CD8-positive, alpha-beta memory T cell (primary cell): ENCODE data around the gene MMUT. TPM values are rescaled to one million over a fixed set of nuclear protein-coding genes. Genes with fewer than 3 reads are reported as not detected.

Experiments used
- CTCF ChIA-PET: fragments of 350-600 bp; sonication (Branson Sonifier 250); formaldehyde crosslinking; loops from one replicate; lab custom pipeline; 2021; ENCODE audit warnings: antibody characterized with exemption; lab: Charles Lee
- POLR2A ChIA-PET: fragments of 350-600 bp; sonication (Branson Sonifier 250); formaldehyde crosslinking; loops from one replicate; lab custom pipeline; 2021; ENCODE audit warnings: antibody characterized with exemption; lab: Charles Lee
- DNase-seq, 5 donors: peaks; one replicate each; pipeline versions ENCODE4 v3.0.0 to v3.0.0-alpha.2; 2020 to 2022; ENCODE audit warnings: mixed read lengths in 1 of 5
- H3K27ac ChIP-seq: one replicate; pipeline ENCODE4 v1.7.0; 2013; ENCODE audit warnings: low read depth, mild to moderate bottlenecking, low read length, moderate library complexity
- H3K27me3 ChIP-seq: 2 replicates; pipeline ENCODE4 v1.7.0; 2013; ENCODE audit warnings: low read length, mild to moderate bottlenecking; ENCODE audit not compliant: insufficient read depth, poor library complexity, severe bottlenecking
- H3K36me3 ChIP-seq: 2 replicates; pipeline ENCODE4 v1.7.0; 2013; ENCODE audit warnings: mild to moderate bottlenecking, low read length, moderate library complexity; ENCODE audit not compliant: insufficient read depth
- H3K4me1 ChIP-seq: 2 replicates; pipeline ENCODE4 v1.7.0; 2013; ENCODE audit warnings: mild to moderate bottlenecking, low read length, moderate library complexity; ENCODE audit not compliant: insufficient read depth
- H3K4me3 ChIP-seq: 2 replicates; pipeline ENCODE4 v1.7.0; 2013; ENCODE audit warnings: mild to moderate bottlenecking, low read length
- H3K9me3 ChIP-seq: 2 replicates; pipeline ENCODE4 v1.7.0; 2013; ENCODE audit warnings: mild to moderate bottlenecking, low read length
- H3K27ac Mint-ChIP-seq, 8 donors: one replicate each; pipeline ENCODE4 v1.8.0; 2020 to 2021; ENCODE audit warnings: mixed read lengths in 8 of 8, mild to moderate bottlenecking in 6 of 8, inconsistent platforms in 3 of 8, moderate library complexity in 3 of 8
- H3K27me3 Mint-ChIP-seq, 2 donors: one replicate each; pipeline ENCODE4 v1.8.0; 2020 to 2021; ENCODE audit warnings: mixed read lengths in 2 of 2, mild to moderate bottlenecking in 1 of 2, moderate library complexity in 1 of 2
- H3K36me3 Mint-ChIP-seq, 3 donors: one replicate each; pipeline ENCODE4 v1.8.0; 2020 to 2021; ENCODE audit warnings: mixed read lengths in 3 of 3, inconsistent platforms in 1 of 3, mild to moderate bottlenecking in 1 of 3
- H3K4me1 Mint-ChIP-seq, 3 donors: one replicate each; pipeline ENCODE4 v1.8.0; 2020 to 2021; ENCODE audit warnings: mixed read lengths in 3 of 3, inconsistent platforms in 1 of 3, mild to moderate bottlenecking in 1 of 3
- H3K4me3 Mint-ChIP-seq, 7 donors: one replicate each; pipeline ENCODE4 v1.8.0; 2020 to 2021; ENCODE audit warnings: mixed read lengths in 7 of 7, mild to moderate bottlenecking in 6 of 7, moderate library complexity in 4 of 7, inconsistent platforms in 2 of 7
- H3K9me3 Mint-ChIP-seq, 5 donors: one replicate each; pipeline ENCODE4 v1.8.0; 2020 to 2022; ENCODE audit warnings: mixed read lengths in 5 of 5, mild to moderate bottlenecking in 3 of 5, moderate library complexity in 2 of 5, inconsistent platforms in 1 of 5
- polyA plus RNA-seq: library from polyadenylated mRNA; unstranded; fragments of 300-500 nt; fragmentation: Illumina TruSeq; gene quantifications from one replicate; pipeline ENCODE4 v1.2.3, GENCODE V29; 2021
- total RNA-seq, 2 experiments: library from RNA; stranded (reverse); gene quantifications; one replicate each; pipeline ENCODE4 v1.2.3, GENCODE V29; 2021

Gene MMUT
- total RNA-seq = 10 to 100 TPM; 11.5 to 12.2 TPM
- polyA plus RNA-seq = 10.2 TPM

GRCh38 chr6:49462927-49463611 is at the start of gene MMUT, which contains the start of gene CENPQ:
TSS of gene MMUT (minus strand) at chr6:49463253. CDS start at chr6:49459466, 3,787 bp downstream.
TSS of gene CENPQ (plus strand) at chr6:49463370. CDS start at chr6:49470177, 6,807 bp downstream.
- peaks cover 0 to 18% (median 0%) of the 10 kb centered on the region in 3 donors for H3K36me3 Mint-ChIP-seq
- H3K4me1 Mint-ChIP-seq = peaks cover 38 to 60% (median 50%) of the 10 kb centered on the region in 3 donors
- Histone ChIP-seq H3K4me3 (peak within 1 kb of the TSS; percentile 91), H3K9me3 (no peaks in the 10 kb centered on the region), H3K27me3 (no peaks in the 10 kb centered on the region), H3K36me3 (peaks cover 3% of the 10 kb centered on the region), H3K27ac (peak within 1 kb of the TSS; percentile 91), H3K4me1 (peaks cover 11% of the 10 kb centered on the region)
- POLR2A ChIA-PET = no interaction called here
- CTCF ChIA-PET = no interaction called here
- peaks cover 0 to 1% of the 10 kb centered on the region in 2 donors for H3K27me3 Mint-ChIP-seq
- H3K4me3 Mint-ChIP-seq = peak within 1 kb of the TSS; percentile 91 to 98 (median 95)
- peak within 1 kb of the TSS; percentile 71 to 100 (median 97) for H3K27ac Mint-ChIP-seq
- no peaks in the 10 kb centered on the region for H3K9me3 Mint-ChIP-seq
- DNase-seq = peak; percentile 83 to 94 (median 92)

- no peak overlapping the region for H3K27ac Mint-ChIP-seq
- no peaks in the 10 kb centered on the region for H3K4me1 Mint-ChIP-seq
- H3K27me3 ChIP-seq = no peaks in the 10 kb centered on the region
- no peaks in the 10 kb centered on the region for H3K36me3 Mint-ChIP-seq
- no peak overlapping the region for H3K4me3 ChIP-seq
- H3K4me3 Mint-ChIP-seq = no peak overlapping the region
- H3K9me3 ChIP-seq = no peaks in the 10 kb centered on the region
- CTCF ChIA-PET = no interaction called here
- H3K27ac ChIP-seq = no peak overlapping the region
- H3K4me1 ChIP-seq = no peaks in the 10 kb centered on the region
- H3K36me3 ChIP-seq = no peaks in the 10 kb centered on the region
- POLR2A ChIA-PET = no interaction called here
- H3K27me3 Mint-ChIP-seq = peaks cover 9 to 41% of the 10 kb centered on the region in 2 donors
- no peak for DNase-seq
- H3K9me3 Mint-ChIP-seq = peaks cover 0 to 9% (median 2%) of the 10 kb centered on the region in 5 donors
These were observed 46.3 kb upstream of the MMUT start for GRCh38 chr6:49509342-49509741.

DNA sequence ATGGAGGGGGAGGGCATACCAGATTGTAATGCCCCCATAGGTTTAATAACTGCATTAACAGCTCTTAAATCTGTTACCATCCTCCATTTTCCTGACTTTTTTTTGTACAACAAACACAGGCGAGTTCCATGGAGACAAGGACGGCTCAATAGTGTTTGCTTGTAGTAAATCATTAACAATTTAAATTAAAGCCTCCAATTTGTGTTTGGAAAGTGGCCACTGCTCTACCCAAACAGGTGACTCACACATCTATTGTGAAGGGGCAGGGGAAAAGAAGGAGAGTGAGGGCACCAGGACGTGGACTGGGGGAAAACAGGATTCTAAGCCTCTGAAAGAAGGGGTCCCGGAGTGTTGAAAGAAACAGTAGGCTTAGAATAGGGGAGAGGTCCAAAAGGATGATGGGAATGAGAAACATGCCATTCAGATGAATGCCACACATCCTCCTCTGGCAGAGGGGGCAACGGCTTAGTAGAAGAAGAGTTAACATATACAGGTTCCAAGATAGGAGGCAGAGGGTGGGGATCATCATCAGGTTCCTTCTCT is 43.6 kb upstream of the MMUT start:
- H3K9me3 ChIP-seq = no peaks in the 10 kb centered on the region
- peaks cover 0 to 9% (median 2%) of the 10 kb centered on the region in 5 donors for H3K9me3 Mint-ChIP-seq
- ChIA-PET CTCF (no interaction called here), POLR2A (no interaction called here)
- no peak overlapping the region for H3K27ac Mint-ChIP-seq
- H3K4me1 Mint-ChIP-seq = no peaks in the 10 kb centered on the region
- no peaks in the 10 kb centered on the region for H3K4me1 ChIP-seq
- DNase-seq = no peak
- no peak overlapping the region for H3K4me3 ChIP-seq
- peaks cover 6 to 30% of the 10 kb centered on the region in 2 donors for H3K27me3 Mint-ChIP-seq
- no peak overlapping the region for H3K27ac ChIP-seq
- H3K4me3 Mint-ChIP-seq = no peak overlapping the region
- H3K36me3 ChIP-seq = no peaks in the 10 kb centered on the region
- no peaks in the 10 kb centered on the region for H3K36me3 Mint-ChIP-seq
- H3K27me3 ChIP-seq = no peaks in the 10 kb centered on the region

DNA sequence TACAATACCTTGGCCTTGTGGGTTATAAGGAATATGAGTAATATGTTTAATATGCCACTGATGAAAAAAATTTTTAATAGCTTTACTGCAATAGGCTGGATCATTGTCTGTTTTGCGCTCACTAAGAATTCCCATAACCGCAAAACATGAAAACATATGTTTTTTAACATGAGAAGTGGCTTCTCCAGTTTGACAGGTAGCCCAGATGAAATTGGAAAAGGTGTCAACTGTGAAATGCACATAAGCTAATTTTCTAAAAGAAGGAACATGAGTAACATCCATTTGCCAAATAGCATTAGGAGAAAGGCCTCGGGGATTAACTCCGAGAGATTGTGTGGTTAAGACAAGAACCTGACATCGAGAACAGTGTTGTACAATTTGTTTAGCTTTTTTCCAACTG is 41.6 kb upstream of the MMUT start:
- no peak overlapping the region for H3K4me3 Mint-ChIP-seq
- Histone ChIP-seq H3K9me3 (no peaks in the 10 kb centered on the region), H3K36me3 (no peaks in the 10 kb centered on the region), H3K27me3 (no peaks in the 10 kb centered on the region), H3K4me3 (no peak overlapping the region), H3K27ac (no peak overlapping the region), H3K4me1 (no peaks in the 10 kb centered on the region)
- no peak overlapping the region for H3K27ac Mint-ChIP-seq
- peaks cover 6 to 25% of the 10 kb centered on the region in 2 donors for H3K27me3 Mint-ChIP-seq
- CTCF ChIA-PET = no interaction called here
- no peak for DNase-seq
- POLR2A ChIA-PET = no interaction called here
- H3K9me3 Mint-ChIP-seq = peaks cover 0 to 9% (median 2%) of the 10 kb centered on the region in 5 donors
- H3K4me1 Mint-ChIP-seq = no peaks in the 10 kb centered on the region
- no peaks in the 10 kb centered on the region for H3K36me3 Mint-ChIP-seq

GRCh38 chr6:49499623-49500022 is 36.6 kb upstream of the MMUT start, which contains the start of gene GLYATL3:
TSS of gene GLYATL3 (plus strand) at chr6:49499923. CDS start at chr6:49511991, 12,068 bp downstream.
- Mint-ChIP-seq H3K4me3 (no peak within 1 kb of the TSS), H3K36me3 (no peaks in the 10 kb centered on the region), H3K27me3 (peaks cover 0 to 4% of the 10 kb centered on the region in 2 donors), H3K9me3 (no peaks in the 10 kb centered on the region), H3K4me1 (no peaks in the 10 kb centered on the region), H3K27ac (no peak within 1 kb of the TSS)
- CTCF ChIA-PET = no interaction called here
- Histone ChIP-seq H3K4me3 (no peak within 1 kb of the TSS), H3K27me3 (no peaks in the 10 kb centered on the region), H3K27ac (no peak within 1 kb of the TSS), H3K4me1 (no peaks in the 10 kb centered on the region), H3K9me3 (no peaks in the 10 kb centered on the region), H3K36me3 (no peaks in the 10 kb centered on the region)
- POLR2A ChIA-PET = no interaction called here
- DNase-seq = no peak

GRCh38 chr6:49499126-49499525 is 36.1 kb upstream of the MMUT start:
- Histone ChIP-seq H3K4me3 (no peak overlapping the region), H3K27me3 (no peaks in the 10 kb centered on the region), H3K27ac (no peak overlapping the region), H3K36me3 (peaks cover 1% of the 10 kb centered on the region), H3K9me3 (no peaks in the 10 kb centered on the region), H3K4me1 (no peaks in the 10 kb centered on the region)
- no peaks in the 10 kb centered on the region for H3K9me3 Mint-ChIP-seq
- no peak for DNase-seq
- peaks cover 0 to 4% of the 10 kb centered on the region in 2 donors for H3K27me3 Mint-ChIP-seq
- no peak overlapping the region for H3K4me3 Mint-ChIP-seq
- H3K36me3 Mint-ChIP-seq = peaks cover 0 to under 1% (median 0%) of the 10 kb centered on the region in 3 donors
- H3K27ac Mint-ChIP-seq = no peak overlapping the region
- CTCF ChIA-PET = no interaction called here
- POLR2A ChIA-PET = no interaction called here
- H3K4me1 Mint-ChIP-seq = no peaks in the 10 kb centered on the region

GRCh38 chr6:49497304-49497703 is 34.3 kb upstream of the MMUT start:
- no peaks in the 10 kb centered on the region for H3K9me3 Mint-ChIP-seq
- CTCF ChIA-PET = no interaction called here
- no peak overlapping the region for H3K4me3 Mint-ChIP-seq
- H3K4me1 ChIP-seq = no peaks in the 10 kb centered on the region
- H3K27ac Mint-ChIP-seq = no peak overlapping the region
- no peaks in the 10 kb centered on the region for H3K27me3 Mint-ChIP-seq
- peaks cover 3 to 7% (median 7%) of the 10 kb centered on the region in 3 donors for H3K36me3 Mint-ChIP-seq
- no peaks in the 10 kb centered on the region for H3K4me1 Mint-ChIP-seq
- H3K4me3 ChIP-seq = no peak overlapping the region
- no peaks in the 10 kb centered on the region for H3K9me3 ChIP-seq
- POLR2A ChIA-PET = no interaction called here
- no peak for DNase-seq
- H3K27ac ChIP-seq = no peak overlapping the region
- peaks cover 5% of the 10 kb centered on the region for H3K36me3 ChIP-seq
- H3K27me3 ChIP-seq = no peaks in the 10 kb centered on the region

DNA sequence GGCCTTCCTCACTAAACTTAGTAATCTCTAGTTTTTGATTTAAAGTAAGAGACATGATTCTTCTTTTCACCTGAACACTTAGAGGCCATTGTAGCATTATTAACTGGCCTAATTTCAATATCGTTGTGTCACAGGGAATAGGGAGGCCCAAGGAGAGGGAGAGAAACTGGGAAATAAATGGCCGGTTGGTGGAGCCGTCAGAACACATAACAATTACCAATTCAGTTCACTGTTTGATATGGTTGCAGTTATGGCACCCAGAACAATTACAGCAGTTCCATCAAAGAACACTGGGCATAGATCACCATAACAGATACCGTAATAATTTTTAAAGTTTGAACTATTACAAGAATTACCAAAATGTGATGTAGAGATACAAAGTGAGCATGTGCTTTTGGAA is 27.6 kb upstream of the MMUT start:
- H3K4me3 ChIP-seq = no peak overlapping the region
- Mint-ChIP-seq H3K4me1 (no peaks in the 10 kb centered on the region), H3K36me3 (peaks cover 16 to 50% (median 28%) of the 10 kb centered on the region in 3 donors), H3K4me3 (no peak overlapping the region), H3K9me3 (no peaks in the 10 kb centered on the region), H3K27ac (peak overlapping the region in 1 of 8 donors; percentile 58), H3K27me3 (no peaks in the 10 kb centered on the region)
- H3K36me3 ChIP-seq = peaks cover 5% of the 10 kb centered on the region
- H3K4me1 ChIP-seq = no peaks in the 10 kb centered on the region
- no peaks in the 10 kb centered on the region for H3K27me3 ChIP-seq
- no peak overlapping the region for H3K27ac ChIP-seq
- ChIA-PET CTCF (no interaction called here), POLR2A (no interaction called here)
- no peak for DNase-seq
- H3K9me3 ChIP-seq = no peaks in the 10 kb centered on the region
